Ovary (tissue), 9 donors: ENCODE data around the gene RAD51D. TPM values are rescaled to one million over a fixed set of nuclear protein-coding genes. Genes with fewer than 3 reads are reported as not detected.

ENCODE experiments used
- DNase-seq, 5 donors: peaks; one replicate each; pipeline ENCODE4 v3.0.0-alpha.2; 2019 to 2020
- H3K27ac ChIP-seq, 2 donors: fragments of 200-600 bp; one replicate each; pipeline versions ENCODE4 v1.5.1 to v1.8.0; 2019 to 2022
- H3K27me3 ChIP-seq: fragments of 200-600 bp; one replicate; pipeline ENCODE4 v1.8.0; 2022
- H3K36me3 ChIP-seq: fragments of 200-600 bp; sonication (generic); one replicate; pipeline ENCODE4 v1.5.1; 2019
- H3K4me1 ChIP-seq: one replicate; pipeline ENCODE4 v1.8.1; 2013; ENCODE audit warnings: mild to moderate bottlenecking, moderate library complexity; ENCODE audit not compliant: insufficient read depth
- H3K4me3 ChIP-seq: fragments of 200-600 bp; sonication (generic); one replicate; pipeline ENCODE4 v1.5.1; 2017
- H3K9me3 ChIP-seq, 2 donors: fragments of 200-600 bp in 1 of 2; sonication (generic) in 1 of 2; one replicate each; pipeline versions ENCODE4 v1.5.1 to v1.8.1; 2013 to 2019; ENCODE audit warnings: mild to moderate bottlenecking in 1 of 2, moderate library complexity in 1 of 2
- EP300 ChIP-seq: sonication (generic); formaldehyde crosslinking; IDR thresholded peaks from one replicate; pipeline ENCODE4 v1.6.1; 2017; ENCODE audit warnings: antibody characterized with exemption
- POLR2A ChIP-seq: fragments of 450-650 bp; IDR thresholded peaks from one replicate; pipeline ENCODE4 v1.6.1; 2017; ENCODE audit warnings: antibody characterized with exemption, mild to moderate bottlenecking, moderate library complexity
- WGBS, 3 donors: extraction: QIAGEN DNeasy Blood & Tissue Kit in 1 of 3; methylation state at CpG; one replicate each; pipeline versions ENCODE4 v1.1.5 to v1.1.7; 2013 to 2017; 5-methylcytosine and 5-hydroxymethylcytosine counted together
- intact Hi-C, 4 donors: fragments of 100-400 bp; cut with DNase I; formaldehyde crosslinking; loops; one replicate each; pipeline versions ENCODE4 v1.11.0 to v1.15.1; 2022 to 2023
- polyA plus RNA-seq, 2 donors: library from polyadenylated mRNA; stranded (reverse); fragments of 200-250 nt in 1 of 2; fragments of 350-450 nt in 1 of 2; fragmentation: Illumina TruSeq in 1 of 2; extraction: RNeasy Lipid Tissue Mini Kit (QIAGEN cat#74804) in 1 of 2; gene quantifications; one replicate each; pipeline ENCODE4 v1.2.3, GENCODE V29; 2013 to 2014
- total RNA-seq, 7 donors: library from RNA; depleted of rRNA in 2 of 7; stranded (reverse); fragments of >200 nt in 2 of 7; fragmentation: NEBNext Ultra II Directional in 3 of 7; extraction: Animal tissue kit (Norgen Biotek cat#: 25700) in 3 of 7; gene quantifications; one replicate each; pipeline versions ENCODE4 v1.1.0 to v1.2.4, GENCODE V29; 2016 to 2023
- TF ChIP-seq, protein P1 (sequence below), 3 donors: fragments of 450-650 bp in 2 of 3; fragments of 200-600 bp in 1 of 3; IDR thresholded peaks; one replicate each; pipeline versions ENCODE4 v1.5.1 to v1.8.0; 2016 to 2022; ENCODE audit warnings: antibody characterized with exemption in 3 of 3, mild to moderate bottlenecking in 1 of 3
- donor health status: DM: no; HTN: no; CAD: no; lungs with moderate emphysema.
- donor health status: DM: no; HTN: no; CAD: no.
- donor health status: Bipolar disorder and iron deficiency.
- donor health status: DM: yes; HTN: yes; CAD: no.
- donor health status: DM: no; HTN: no; CAD: no.
- donor health status: DM: yes; HTN: yes; CAD: no.

The RAD51D gene
- total and polyA plus RNA-seq, 9 donors, result 7.3 to 16.7 (median 11.4) TPM

DNA sequence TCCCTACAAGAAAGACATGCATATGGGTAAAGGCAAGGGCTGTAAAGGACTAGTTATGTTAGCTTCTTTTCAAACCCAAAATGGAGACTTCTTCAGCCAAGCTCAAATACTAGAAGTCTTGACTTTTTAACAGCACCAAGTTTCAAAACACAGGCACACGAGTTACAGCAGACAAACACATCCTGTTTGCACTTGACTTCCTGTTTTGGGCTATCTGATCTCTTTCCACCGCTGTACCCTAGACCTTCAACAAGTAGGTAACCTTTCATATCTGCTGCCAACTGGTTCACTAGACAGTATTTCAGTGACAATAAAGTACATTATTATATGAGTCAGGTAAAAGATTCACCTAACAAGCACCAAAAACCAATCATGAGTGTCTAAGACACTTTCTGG lies 68.5 kb downstream of the RAD51D start:
- Histone ChIP-seq H3K9me3 (no peaks in the 10 kb centered on the region), H3K27me3 (no peaks in the 10 kb centered on the region), H3K4me1 (no peaks in the 10 kb centered on the region), H3K4me3 (no peak overlapping the region), H3K36me3 (no peaks in the 10 kb centered on the region), H3K27ac (no peak overlapping the region)
- WGBS, 3 donors, result 4 to 21% (median 8%) methylated on average over 2 of the region's 2 CpGs
- TF ChIP-seq, protein P1, sequence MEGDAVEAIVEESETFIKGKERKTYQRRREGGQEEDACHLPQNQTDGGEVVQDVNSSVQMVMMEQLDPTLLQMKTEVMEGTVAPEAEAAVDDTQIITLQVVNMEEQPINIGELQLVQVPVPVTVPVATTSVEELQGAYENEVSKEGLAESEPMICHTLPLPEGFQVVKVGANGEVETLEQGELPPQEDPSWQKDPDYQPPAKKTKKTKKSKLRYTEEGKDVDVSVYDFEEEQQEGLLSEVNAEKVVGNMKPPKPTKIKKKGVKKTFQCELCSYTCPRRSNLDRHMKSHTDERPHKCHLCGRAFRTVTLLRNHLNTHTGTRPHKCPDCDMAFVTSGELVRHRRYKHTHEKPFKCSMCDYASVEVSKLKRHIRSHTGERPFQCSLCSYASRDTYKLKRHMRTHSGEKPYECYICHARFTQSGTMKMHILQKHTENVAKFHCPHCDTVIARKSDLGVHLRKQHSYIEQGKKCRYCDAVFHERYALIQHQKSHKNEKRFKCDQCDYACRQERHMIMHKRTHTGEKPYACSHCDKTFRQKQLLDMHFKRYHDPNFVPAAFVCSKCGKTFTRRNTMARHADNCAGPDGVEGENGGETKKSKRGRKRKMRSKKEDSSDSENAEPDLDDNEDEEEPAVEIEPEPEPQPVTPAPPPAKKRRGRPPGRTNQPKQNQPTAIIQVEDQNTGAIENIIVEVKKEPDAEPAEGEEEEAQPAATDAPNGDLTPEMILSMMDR (IDR thresholded peaks at IDR 0.05), result no peak
- TF ChIP-seq POLR2A (no peak), EP300 (no peak)
- intact Hi-C loops, result no loop called here
- no peak for DNase-seq

DNA sequence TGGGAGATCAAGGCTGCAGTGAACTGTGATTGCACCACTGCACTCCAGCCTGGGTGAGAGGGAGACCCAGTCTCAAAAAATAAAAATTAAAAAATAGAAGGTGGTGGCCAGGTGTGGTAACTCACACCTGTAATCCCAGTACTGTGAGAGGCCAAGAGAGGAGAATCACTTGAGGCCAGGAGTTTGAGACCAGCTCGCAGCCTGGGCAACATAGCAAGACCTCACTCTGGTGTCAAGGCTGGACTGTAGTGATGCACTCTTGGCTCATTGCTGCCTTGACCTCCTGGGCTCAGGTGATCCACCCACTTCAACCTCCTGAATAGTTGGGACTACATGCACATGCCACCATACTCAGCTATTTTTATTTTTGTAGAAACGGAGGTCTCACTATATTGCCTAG lies 69.5 kb downstream of the RAD51D start:
- H3K27me3 ChIP-seq, result no peaks in the 10 kb centered on the region
- no peaks in the 10 kb centered on the region for H3K9me3 ChIP-seq
- TF ChIP-seq EP300 (no peak), POLR2A (no peak)
- TF ChIP-seq, protein P1 (IDR thresholded peaks at IDR 0.05), result no peak
- DNase-seq, result no peak
- no peaks in the 10 kb centered on the region for H3K4me1 ChIP-seq
- H3K4me3 ChIP-seq, result no peak overlapping the region
- H3K27ac ChIP-seq, result no peak overlapping the region
- H3K36me3 ChIP-seq, result no peaks in the 10 kb centered on the region
- intact Hi-C loops, result no loop called here
- WGBS, 3 donors, result 92 to 97% (median 95%) methylated on average over 2 of the region's 2 CpGs

DNA sequence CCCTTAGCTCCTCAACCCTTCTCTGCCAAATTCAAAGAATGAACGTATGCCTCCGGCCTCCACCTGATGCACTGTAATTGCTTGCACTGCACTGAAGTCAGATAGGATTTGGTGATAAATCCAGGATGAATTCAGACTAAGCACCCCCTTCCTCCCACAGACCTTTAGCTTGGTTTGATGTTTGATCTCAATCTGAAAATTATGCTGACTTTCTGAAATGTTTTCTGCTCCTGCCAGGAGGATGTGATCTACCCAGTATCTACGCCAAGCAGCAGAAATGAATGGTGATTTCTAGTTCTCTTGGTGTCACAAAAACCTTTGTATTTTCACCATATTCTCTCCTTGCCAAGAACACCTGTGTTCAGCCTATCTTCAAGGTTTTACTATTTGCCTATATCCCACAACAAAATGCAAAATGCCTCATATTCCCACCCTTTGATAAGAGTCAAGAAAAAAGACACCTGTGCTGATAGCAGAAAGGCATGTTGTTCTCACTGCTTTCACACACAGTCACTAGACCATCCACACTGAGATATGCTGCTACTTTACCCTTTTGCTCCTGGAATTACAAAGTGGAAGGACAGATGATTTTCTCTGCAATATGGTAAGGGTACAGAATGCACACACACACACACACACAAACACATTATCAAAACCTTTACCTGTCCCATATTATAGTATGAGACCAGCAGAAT lies 70.8 kb downstream of the RAD51D start:
- no peak overlapping the region for H3K27ac ChIP-seq
- TF ChIP-seq EP300, result no peak
- no peak for TF ChIP-seq POLR2A
- TF ChIP-seq, protein P1 (IDR thresholded peaks at IDR 0.05), result no peak
- 84 to 88% (median 86%) methylated on average over 3 of the region's 3 CpGs for WGBS, 3 donors
- DNase-seq, result no peak
- intact Hi-C loops, result no loop called here
- H3K27me3 ChIP-seq, result no peaks in the 10 kb centered on the region
- no peaks in the 10 kb centered on the region for H3K36me3 ChIP-seq
- no peak overlapping the region for H3K4me3 ChIP-seq
- no peaks in the 10 kb centered on the region for H3K9me3 ChIP-seq
- H3K4me1 ChIP-seq, result no peaks in the 10 kb centered on the region

DNA sequence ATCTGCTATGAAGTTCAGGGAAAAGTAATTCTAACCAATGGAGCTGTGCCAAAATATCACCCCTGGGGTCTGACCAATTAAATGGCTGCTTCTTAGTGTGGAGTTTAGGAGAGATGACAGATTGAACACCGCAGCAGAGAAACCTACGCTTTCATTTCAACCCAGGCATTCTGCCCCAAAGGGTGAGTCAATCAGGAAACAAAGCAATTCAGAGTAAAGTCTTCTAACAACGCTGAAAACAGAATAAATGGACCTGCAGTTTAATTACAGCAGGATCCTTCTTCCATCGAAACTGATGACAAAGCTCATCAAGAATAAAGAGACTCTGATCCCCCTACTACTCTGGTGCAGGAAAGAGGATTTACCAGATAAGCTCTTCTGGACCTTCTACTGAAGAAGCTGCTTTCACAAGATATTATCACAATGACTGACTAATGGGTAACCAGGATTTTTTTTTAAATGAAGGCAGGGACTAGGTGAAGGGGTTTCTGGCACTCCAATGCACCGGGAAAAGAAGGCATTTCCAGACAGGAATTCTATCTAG lies 72.8 kb downstream of the RAD51D start:
- no peak overlapping the region for H3K27ac ChIP-seq
- TF ChIP-seq EP300, result no peak
- TF ChIP-seq POLR2A, result no peak
- TF ChIP-seq, protein P1 (IDR thresholded peaks at IDR 0.05), result no peak

More for the DNA sequence above, 72.8 kb downstream of the RAD51D start:
- Histone ChIP-seq H3K4me1 (no peaks in the 10 kb centered on the region), H3K9me3 (no peaks in the 10 kb centered on the region), H3K4me3 (no peak overlapping the region), H3K36me3 (no peaks in the 10 kb centered on the region), H3K27me3 (no peaks in the 10 kb centered on the region)
- intact Hi-C loops, result no loop called here
- DNase-seq, result no peak
- WGBS, 3 donors, result 77 to 81% (median 81%) methylated on average over 5 of the region's 5 CpGs
